ENCODE measurements around the gene PPAN.

DNA sequence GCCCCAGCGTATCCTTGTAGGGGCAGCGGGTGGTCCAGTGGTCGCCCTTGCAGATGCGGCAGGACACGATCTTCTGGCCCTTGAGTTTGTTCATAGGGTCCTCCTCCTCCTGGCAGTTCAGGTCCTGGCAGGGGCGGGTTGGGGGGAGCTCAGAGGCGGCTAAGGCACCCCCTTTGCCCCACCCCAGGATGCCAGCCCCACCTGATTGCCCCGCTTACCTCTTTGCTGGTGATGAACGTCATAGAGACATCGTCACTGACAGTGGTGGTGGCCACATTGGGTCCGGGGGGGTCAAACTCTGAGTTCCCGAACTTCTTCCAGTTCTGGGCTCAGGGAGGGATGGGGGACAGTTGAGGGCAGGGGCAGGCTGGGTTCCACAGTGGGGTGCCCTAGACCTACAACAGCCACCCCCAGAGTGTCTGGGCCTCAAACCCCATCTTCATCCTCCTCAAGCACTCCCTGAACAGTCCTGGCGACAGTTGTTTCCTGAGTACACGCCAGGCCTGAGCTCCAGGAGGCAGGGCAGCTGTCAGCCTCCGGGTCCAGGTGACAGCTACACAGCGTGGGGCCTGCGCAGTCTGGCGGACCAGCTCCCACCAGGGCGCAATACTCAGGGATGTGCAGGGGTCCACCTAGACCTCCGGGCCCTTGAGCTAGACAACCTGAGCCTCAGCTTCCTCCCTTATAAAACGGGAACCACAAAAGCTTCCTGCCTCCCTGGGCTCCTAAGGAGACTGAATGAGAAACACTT lies 10.9 kb downstream of the PPAN start:
- TF ChIP-seq CTCF (optimal IDR thresholded peaks at IDR 0.05 in 1 of 3, IDR thresholded peaks at IDR 0.05 in 1 of 3, conservative IDR thresholded peaks at IDR 0.05 in 1 of 3; ENCODE audit: extremely low read depth in 1 of 3, insufficient read depth in 2 of 3, low read length in 3 of 3): no peak
- TF ChIP-seq EZH2 (IDR thresholded peaks at IDR 0.05; ENCODE audit: low read length): no peak
